DMS 273 (cell line): Measurements from ENCODE around the gene S100A13.
"Not testable (repeated sequence)": the region's sequence is repeated elsewhere in the genome, so short reads cannot be mapped to it uniquely, and the experiment has no call there.

ENCODE experiments used
- DNase-seq: peaks from one replicate; lab custom pipeline; 2025; ENCODE audit not compliant: unreplicated experiment; lab: John Stamatoyannopoulos, UW

S100A13 gene

GRCh38 chr1:153608742-153609584 is 18.3 kb downstream of the S100A13 start:
- DNase-seq, result no peak

GRCh38 chr1:153608089-153608682 is 19.1 kb downstream of the S100A13 start:
- no peak for DNase-seq

- no peak for DNase-seq
Observed at GRCh38 chr1:153607381-153607780, 19.9 kb downstream of the S100A13 start.

GRCh38 chr1:153606194-153606593 is 21.1 kb downstream of the S100A13 start:
- no peak for DNase-seq

- no peak for DNase-seq
Observed at GRCh38 chr1:153602749-153603148, 24.6 kb downstream of the S100A13 start.

- DNase-seq, result no peak
Observed at GRCh38 chr1:153599847-153600246, 27.5 kb downstream of the S100A13 start.

- peak; percentile 95 for DNase-seq
Observed at GRCh38 chr1:153598309-153599172, 28.8 kb downstream of the S100A13 start.

GRCh38 chr1:153597206-153597605 is 30.1 kb downstream of the S100A13 start:
- no peak for DNase-seq

GRCh38 chr1:153592748-153593147 is 34.6 kb downstream of the S100A13 start:
- no peak for DNase-seq

- no peak for DNase-seq
Observed at GRCh38 chr1:153588482-153588881, 38.8 kb downstream of the S100A13 start.

GRCh38 chr1:153588033-153588432 is 39.3 kb downstream of the S100A13 start:
- DNase-seq, result not testable (repeated sequence)

- DNase-seq, result no peak
Observed at GRCh38 chr1:153587314-153587713, 40.0 kb downstream of the S100A13 start.

- no peak for DNase-seq
Observed at GRCh38 chr1:153586347-153586746, 41.0 kb downstream of the S100A13 start.

- DNase-seq, result no peak
Observed at GRCh38 chr1:153585006-153585405, 42.3 kb downstream of the S100A13 start.

GRCh38 chr1:153583976-153584375 is 43.3 kb downstream of the S100A13 start:
- DNase-seq, result no peak

GRCh38 chr1:153583514-153583913 is 43.8 kb downstream of the S100A13 start:
- not testable (repeated sequence) for DNase-seq

- DNase-seq, result not testable (repeated sequence)
Observed at GRCh38 chr1:153582836-153583235, 44.5 kb downstream of the S100A13 start.

- no peak for DNase-seq
Observed at GRCh38 chr1:153578936-153579335, 48.4 kb downstream of the S100A13 start.

GRCh38 chr1:153578490-153578889 is 48.8 kb downstream of the S100A13 start:
- no peak for DNase-seq

GRCh38 chr1:153577624-153578051 is 49.7 kb downstream of the S100A13 start:
- no peak for DNase-seq

GRCh38 chr1:153577138-153577537 is 50.2 kb downstream of the S100A13 start:
- DNase-seq, result no peak
